GM19455 (cell line): ENCODE measurements around the gene ADNP2.

Experiments
- ATAC-seq: cut with Tn5 transposase; IDR thresholded peaks from one replicate; pipeline ENCODE4 v1.9.1; 2021; ENCODE audit not compliant: unreplicated experiment

The ADNP2 gene

GRCh38 chr18:80170395-80171053, 61.5 kb downstream of the ADNP2 start:
- no peak for ATAC-seq

DNA sequence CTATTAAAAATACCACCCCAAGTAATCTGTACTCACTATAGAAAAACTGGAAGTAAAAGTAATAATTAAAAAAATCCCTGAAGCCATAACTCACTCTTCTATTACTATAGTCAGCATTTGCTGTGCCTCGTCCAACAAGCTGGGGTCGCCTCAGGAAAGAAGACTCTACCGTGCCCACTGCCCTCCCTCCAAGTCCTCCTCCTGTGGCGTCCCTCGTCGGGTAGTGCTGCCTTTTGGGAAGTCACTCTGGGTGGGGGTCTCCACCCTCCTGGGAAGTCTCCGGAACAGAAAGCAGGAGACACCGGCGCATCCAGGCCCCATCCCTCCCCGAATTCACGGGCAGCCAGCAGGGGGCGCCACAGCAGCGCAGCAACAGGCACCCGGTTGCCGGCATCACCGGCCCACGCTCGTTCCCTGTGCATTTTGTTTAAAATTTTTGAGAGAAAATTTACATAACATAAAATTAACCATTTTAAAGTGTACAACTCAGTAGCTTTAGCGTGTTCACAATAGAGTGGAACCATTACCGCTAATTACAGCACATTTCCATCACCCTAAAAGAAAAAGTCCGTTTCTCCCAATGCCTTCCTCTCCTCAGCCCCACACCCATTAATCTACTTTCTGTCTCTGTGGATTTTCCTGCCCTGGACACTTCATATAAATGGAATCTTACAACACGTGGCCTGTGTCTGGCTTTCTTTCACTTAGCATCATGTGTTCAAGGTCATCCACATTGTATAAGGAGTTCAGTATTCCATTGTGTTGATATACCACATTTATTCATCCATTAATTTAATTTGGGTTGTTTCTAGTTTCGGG, 62.2 kb downstream of the ADNP2 start:
- no peak for ATAC-seq

GRCh38 chr18:80172056-80172455, 63.0 kb downstream of the ADNP2 start:
- no peak for ATAC-seq

- no peak for ATAC-seq
Measured at GRCh38 chr18:80173060-80173459, 64.0 kb downstream of the ADNP2 start.

DNA sequence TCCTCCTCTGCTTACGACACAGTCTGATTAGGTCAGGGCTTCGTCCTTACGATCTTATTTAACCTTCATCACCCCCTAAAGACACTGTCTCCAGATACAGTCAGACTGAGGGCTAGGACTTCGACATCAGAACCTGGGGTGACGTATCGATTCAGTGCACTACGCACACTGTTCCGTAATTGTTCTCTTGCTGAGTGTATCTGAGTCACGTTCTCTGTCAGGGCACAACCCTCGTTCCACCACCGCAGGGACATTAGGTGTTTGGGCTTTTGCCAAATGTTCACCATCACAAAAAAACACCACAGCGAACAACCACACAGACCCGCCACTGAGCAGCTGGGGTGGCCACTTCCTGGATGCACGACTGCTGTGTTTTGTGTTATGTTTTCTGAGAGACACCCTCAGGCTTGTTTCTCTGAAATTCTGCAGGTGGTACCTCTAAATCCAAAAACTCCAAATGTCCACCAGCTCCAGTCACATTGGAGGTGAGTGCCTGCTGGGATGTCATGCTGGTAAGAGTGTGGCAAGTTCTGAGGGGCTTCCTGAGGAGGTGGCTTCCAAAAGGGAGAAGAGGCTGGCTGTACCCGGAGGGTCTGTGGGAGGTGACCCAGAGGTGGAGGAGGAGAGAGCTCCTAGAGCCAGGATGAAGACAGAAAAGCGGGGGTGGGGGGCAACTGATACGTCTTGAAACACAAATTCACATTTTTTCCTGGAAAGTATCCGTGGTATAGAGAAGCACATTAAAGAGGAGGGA, 66.6 kb downstream of the ADNP2 start:
- no peak for ATAC-seq

GRCh38 chr18:80176334-80177073, 67.4 kb downstream of the ADNP2 start:
- no peak for ATAC-seq

DNA sequence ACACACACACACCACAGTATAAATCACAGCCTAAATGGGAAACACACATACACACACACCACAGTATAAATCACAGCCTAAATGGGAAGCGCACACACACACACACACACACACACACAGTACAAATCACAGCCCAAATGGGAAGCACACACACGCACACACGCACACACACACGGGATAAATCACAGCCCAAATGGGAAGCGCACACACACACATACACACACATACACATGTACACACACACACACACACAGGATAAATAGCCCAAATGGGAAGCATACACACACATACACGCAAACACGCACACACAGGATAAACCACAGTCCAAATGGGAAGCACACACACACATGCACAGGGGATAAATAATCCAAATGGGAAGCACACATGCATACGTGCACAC, 68.1 kb downstream of the ADNP2 start:
- ATAC-seq, result no peak

DNA sequence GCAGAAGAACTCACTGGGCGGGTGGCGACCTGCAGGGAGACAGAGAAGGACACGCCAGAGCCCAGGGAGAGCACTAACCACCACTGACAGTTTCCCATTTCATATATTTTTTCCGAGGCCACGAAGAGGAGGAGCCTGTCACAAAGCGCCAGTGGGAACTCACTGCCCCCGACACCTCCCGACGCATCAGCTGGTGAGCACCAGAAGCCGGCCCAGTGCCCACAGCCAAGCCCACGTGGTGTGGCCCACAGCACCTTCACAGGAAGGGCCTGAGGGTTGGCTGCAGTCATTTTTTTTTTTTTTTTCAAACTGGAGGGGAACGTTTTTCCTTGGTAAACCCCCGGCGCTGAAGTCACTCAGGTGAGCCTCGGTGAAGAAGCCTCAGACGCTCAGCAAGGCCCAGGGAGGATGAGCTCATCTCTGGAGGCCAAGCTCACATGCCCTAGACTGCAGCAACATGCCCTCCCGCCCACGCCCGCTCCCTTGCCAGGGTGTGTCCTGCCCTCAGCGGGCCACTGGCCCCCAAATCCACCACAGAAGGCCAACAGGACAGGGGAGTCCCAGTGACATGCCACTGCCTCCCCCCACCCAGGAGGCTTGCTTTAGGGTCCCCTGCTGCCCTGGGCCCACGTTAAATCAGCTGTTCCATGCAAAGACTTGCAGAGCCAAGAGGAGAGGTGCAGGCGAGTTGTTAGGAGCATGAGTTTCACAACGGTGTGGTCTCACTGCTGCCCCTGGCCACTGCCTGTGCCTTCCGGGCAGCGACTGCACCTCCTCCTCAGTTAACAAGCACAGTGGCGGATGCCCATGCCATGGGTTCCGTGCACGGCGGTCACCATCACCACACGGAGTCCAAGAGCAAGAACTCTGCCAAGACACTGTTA, 70.1 kb downstream of the ADNP2 start:
- no peak for ATAC-seq

GRCh38 chr18:80179857-80180558, 70.9 kb downstream of the ADNP2 start:
- ATAC-seq, result no peak

GRCh38 chr18:80180778-80181564, 71.9 kb downstream of the ADNP2 start:
- ATAC-seq, result no peak

- no peak for ATAC-seq
Measured at GRCh38 chr18:80181642-80182461, 72.8 kb downstream of the ADNP2 start.

DNA sequence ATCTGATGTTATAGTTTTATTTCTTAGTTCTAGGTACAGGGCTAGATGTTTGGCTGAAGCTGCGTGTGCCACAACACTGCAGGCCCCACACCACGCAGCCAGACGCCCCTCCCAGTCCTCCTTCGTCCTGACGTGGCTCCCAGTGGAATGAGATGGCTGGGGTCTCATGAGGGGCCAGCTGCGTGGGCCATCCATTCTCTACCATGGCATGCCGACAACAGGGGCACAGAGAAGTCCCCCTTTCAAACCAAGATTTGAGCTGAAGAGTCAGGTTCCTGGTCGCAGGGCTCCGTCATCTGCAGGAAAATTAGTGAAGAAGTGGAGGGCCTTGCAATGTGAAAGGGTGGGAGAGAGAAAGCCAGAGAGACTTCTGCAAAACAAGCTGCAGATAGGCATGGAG, 73.8 kb downstream of the ADNP2 start:
- ATAC-seq, result no peak

DNA sequence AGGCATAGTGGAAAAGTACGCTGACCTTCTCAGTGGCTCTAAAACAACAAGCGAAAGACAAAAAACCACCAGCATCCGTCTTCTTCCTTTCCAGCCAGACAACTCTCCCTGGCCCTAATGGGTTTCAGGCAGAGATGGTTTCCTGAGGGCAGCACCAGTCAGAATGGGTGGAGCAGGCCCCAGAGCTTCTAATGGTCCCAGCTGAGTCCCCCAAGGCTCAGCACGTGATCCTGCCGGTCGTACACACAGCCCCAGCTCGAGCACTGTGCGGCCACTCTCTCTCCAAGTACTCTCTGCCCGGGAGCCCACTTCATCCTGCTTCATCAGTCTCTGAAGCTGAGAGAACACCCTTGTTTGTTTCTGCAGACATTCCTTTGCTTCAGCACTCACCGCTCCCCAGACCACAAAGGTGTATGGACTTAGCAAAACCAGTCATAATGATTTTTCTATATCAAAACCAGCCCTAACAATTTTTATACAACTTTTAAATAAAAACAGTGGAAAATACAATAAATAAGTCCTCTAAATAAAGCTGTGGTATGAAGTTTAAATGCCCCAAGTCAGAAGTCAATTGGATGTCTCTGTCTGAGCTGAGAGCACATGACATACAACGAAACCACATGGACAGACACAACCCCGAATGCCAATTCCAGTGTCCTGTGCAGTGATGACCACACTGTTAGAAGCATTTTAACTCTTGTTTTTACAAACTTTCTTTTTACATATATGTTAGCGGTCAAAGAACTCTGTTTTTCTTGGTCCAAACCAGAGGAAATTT, 74.4 kb downstream of the ADNP2 start:
- no peak for ATAC-seq

GRCh38 chr18:80184243-80184772, 75.2 kb downstream of the ADNP2 start:
- no peak for ATAC-seq

DNA sequence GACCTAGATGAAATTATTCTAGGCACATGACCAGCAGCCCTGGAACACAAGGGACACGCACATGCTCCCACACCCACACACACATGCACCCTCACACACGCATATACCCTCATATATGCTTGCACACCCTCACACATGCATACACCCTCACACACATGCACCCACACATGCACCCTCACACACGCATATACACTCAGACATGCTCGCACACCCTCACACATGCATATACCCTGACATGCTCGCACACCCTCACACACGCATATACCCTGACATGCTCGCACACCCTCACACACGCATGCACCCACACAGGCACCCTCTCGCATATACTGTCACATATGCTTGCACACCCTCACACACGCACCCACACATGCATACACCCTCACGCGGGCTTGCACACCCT, 76.5 kb downstream of the ADNP2 start:
- ATAC-seq, result no peak

DNA sequence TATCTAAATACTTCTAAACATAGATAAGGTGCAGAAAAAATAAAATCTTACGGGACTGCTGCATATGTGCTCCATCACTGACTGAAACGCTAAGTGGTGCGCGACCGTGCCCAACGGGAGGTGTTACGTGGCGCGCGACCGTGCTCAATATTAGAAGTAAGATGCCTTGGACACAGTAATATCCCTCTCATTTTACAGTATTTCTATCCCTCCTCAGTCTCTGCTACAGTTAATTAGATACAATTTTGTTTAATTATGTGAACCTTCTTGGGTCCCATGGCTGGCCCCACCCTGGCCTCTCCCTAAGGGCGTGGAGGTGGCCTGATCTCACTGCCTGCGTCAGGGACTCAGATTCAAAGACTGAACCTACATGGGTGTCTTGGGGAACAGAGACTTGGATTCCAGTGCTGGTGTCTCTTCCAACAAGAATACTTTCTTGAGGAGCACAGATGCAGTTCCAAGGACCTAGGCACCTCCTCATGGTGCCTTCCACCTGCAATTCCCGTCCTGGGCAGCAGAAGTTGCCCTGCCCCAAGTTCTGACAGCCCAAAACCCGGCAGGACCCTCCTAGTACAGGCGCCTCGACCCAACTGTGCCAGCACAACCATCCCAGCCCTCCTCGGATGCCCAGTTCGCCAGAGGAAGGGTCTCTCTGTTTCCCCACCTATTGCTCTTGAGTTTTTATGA, 79.0 kb downstream of the ADNP2 start:
- no peak for ATAC-seq
